SK-N-SH treated with all-trans-retinoic acid at 6 μM for 48 hours (cell line): ENCODE measurements around the gene ANKRD40CL.

Experiments used
- ARNTL ChIP-seq: fragments of 450-650 bp; formaldehyde crosslinking; IDR thresholded peaks from 2 replicates; pipeline ENCODE4 v1.5.0; 2020; ENCODE audit warnings: low read depth, mild to moderate bottlenecking, moderate library complexity, borderline replicate concordance
- BACH2 ChIP-seq: fragments of 250-450 bp; sonication (Bioruptor Pico); IDR thresholded peaks from 2 replicates; pipeline ENCODE4 v1.9.0; 2021; ENCODE audit warnings: mild to moderate bottlenecking, borderline replicate concordance
- ESRRG ChIP-seq: fragments of 250-450 bp; sonication (Bioruptor Pico); IDR thresholded peaks from 2 replicates; pipeline ENCODE4 v1.6.1; 2021; ENCODE audit warnings: mild to moderate bottlenecking
- GLIS3 ChIP-seq: fragments of 250-450 bp; sonication (Bioruptor Pico); IDR thresholded peaks from 2 replicates; pipeline ENCODE4 v1.5.0; 2020; ENCODE audit warnings: mild to moderate bottlenecking, moderate library complexity
- PPARA ChIP-seq: fragments of 250-450 bp; sonication (Bioruptor Pico); IDR thresholded peaks from 2 replicates; pipeline ENCODE4 v1.5.0; 2020; ENCODE audit warnings: mild to moderate bottlenecking, borderline replicate concordance
- SNAI2 ChIP-seq: fragments of 250-450 bp; sonication (Bioruptor Pico); IDR thresholded peaks from 2 replicates; pipeline ENCODE4 v1.5.0; 2020; ENCODE audit warnings: mild to moderate bottlenecking, moderate library complexity
- ZFP3 ChIP-seq: fragments of 250-450 bp; sonication (Bioruptor Pico); IDR thresholded peaks from 2 replicates; pipeline ENCODE4 v1.5.0; 2020; ENCODE audit warnings: mild to moderate bottlenecking, moderate library complexity
- ZNF70 ChIP-seq: fragments of 450-650 bp; formaldehyde crosslinking; IDR thresholded peaks from 2 replicates; pipeline ENCODE4 v1.5.0; 2020; ENCODE audit warnings: mild to moderate bottlenecking, moderate library complexity
- ZNF8 ChIP-seq: fragments of 450-650 bp; formaldehyde crosslinking; IDR thresholded peaks from 2 replicates; pipeline ENCODE4 v1.5.0; 2020; ENCODE audit warnings: mild to moderate bottlenecking, moderate library complexity
- TF ChIP-seq, protein P1 (sequence below): fragments of 250-450 bp; sonication (Bioruptor Pico); IDR thresholded peaks from 2 replicates; pipeline ENCODE4 v1.5.1; 2020; ENCODE audit warnings: low read depth, mild to moderate bottlenecking, moderate library complexity

DNA sequence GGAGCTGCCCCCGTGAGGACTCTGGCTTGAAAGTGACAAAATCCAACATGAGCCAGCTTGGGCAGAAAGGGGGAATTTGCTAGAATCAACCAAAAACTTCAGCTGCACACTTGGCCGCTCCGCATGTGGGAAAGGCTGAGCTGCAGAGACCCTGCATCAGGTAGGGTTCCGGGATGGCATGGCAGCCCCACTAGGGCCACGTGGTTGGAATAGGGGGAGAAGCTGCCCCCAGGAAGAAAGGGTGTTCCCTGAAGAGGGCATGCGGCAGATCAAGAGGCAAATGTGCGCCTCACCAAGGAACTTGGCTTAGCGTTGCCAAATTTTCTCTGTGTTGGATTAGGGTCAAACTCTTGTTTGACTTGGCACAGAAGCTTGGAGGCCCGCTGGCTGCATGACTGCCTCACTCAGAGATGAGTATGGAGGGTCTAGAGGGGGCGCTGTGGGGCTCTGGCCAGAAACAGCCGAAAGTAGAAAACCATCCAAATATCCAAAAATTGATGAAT is 38.9 kb upstream of the ANKRD40CL start:
- TF ChIP-seq PPARA (CRISPR knock-in tag) (no peak), ESRRG (CRISPR knock-in tag) (no peak), ZNF70 (CRISPR knock-in tag) (no peak), BACH2 (CRISPR knock-in tag) (no peak), GLIS3 (no peak), ZNF8 (CRISPR knock-in tag) (no peak), SNAI2 (no peak), ZFP3 (no peak), ARNTL (no peak)
- TF ChIP-seq, protein P1, sequence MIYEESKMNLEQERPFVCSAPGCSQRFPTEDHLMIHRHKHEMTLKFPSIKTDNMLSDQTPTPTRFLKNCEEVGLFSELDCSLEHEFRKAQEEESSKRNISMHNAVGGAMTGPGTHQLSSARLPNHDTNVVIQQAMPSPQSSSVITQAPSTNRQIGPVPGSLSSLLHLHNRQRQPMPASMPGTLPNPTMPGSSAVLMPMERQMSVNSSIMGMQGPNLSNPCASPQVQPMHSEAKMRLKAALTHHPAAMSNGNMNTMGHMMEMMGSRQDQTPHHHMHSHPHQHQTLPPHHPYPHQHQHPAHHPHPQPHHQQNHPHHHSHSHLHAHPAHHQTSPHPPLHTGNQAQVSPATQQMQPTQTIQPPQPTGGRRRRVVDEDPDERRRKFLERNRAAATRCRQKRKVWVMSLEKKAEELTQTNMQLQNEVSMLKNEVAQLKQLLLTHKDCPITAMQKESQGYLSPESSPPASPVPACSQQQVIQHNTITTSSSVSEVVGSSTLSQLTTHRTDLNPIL: no peak
